Dermis microvascular lymphatic vessel endothelial cell (primary cell): ENCODE data around the gene BOD1L1. TPM values are rescaled to one million over a fixed set of nuclear protein-coding genes. Genes with fewer than 3 reads are reported as not detected.
A peak's percentile ranks its signal among the peaks of the same experiment; 100 is the strongest.

ENCODE experiments used
- DNase-seq, 2 donors: peaks; one replicate each; pipeline versions ENCODE4 v3.0.0 to v3.0.0-alpha.2; 2010; ENCODE audit warnings: low read depth in 2 of 2
- total RNA-seq: library from RNA; depleted of rRNA; stranded (reverse); fragments of >200 nt; gene quantifications from 2 replicates; pipeline ENCODE4 v1.2.1, GENCODE V29; 2014

The BOD1L1 gene
- total RNA-seq, result 17.8 and 21.5 TPM in 2 replicates

DNA sequence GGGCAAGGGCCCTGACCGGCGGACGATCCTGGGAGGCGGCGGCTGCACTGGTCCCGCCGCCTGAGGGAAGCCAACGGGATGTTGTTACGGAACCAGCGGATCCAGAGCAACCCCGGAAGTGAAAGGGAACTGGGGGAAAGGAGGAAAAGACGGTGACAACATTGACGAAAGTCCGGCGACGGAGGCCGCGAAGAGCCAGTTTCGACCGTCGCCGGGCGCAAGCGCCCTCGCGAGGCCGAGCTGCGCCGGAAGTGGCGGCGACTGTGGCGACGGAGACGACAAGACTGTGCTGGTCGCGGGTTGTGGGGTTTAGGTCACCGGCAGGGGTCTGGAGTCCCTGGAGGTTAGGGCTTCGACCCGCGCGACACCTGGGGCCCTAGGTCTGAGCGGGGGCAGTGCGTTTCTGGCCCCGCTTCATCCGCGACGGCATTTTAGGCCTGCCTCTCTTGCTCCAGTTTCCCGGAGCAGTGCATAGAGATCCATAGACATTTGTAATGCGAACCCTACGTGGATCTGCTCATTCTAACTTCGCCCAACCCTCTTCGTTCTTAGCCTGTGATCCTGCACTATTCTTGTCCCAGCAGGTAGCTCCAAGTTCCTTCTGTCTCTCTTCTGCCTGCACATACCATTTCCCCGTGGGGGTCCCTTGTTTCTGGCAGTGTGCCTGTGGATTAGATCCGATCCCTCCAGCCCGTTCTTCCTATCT lies at the start of gene BOD1L1:
TSS of gene BOD1L1 (minus strand) at position 120 of the 706 bp plus-strand sequence. CDS start 138 bp downstream, outside the sequence.
- peak; percentile 87 to 94 for DNase-seq

DNA sequence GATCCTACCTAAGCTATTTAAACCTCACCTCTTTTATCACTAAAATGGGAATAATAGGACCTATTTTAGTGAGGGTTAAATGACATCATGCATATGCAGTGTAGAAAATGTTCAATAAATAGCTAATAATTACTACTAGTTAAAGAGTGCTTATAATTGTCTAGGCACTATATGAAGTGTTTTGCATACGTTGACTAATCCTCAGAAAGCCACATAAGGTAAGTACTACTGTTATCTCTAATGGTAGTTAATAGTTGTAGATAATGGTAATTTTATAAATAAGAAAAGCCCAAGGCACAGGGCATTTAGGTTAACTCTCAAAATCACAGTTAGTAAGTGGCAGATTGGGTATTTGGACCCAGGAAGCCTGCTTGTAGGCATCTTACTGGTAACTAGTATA lies 47.4 kb upstream of the BOD1L1 start:
- no peak for DNase-seq

DNA sequence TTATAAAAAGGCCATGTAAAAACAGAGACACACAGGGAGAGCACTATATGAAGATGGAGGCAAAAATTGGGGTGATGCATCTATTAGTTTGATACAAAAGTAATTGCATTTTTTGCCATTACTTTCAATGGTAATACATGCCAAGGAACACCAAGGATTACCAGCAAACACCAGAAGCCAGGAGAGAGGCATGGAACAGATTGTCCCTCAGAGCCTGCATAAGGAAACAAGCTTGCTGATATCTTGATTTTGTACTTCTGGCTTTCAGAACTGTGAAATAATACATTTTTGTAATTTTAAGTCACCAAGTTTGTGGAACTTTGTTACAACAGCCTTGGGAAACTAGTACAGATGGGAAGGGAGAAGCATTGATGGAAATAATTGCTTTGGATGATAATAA lies 45.6 kb upstream of the BOD1L1 start:
- peak in 1 of 2 donors; percentile 52 for DNase-seq

DNA sequence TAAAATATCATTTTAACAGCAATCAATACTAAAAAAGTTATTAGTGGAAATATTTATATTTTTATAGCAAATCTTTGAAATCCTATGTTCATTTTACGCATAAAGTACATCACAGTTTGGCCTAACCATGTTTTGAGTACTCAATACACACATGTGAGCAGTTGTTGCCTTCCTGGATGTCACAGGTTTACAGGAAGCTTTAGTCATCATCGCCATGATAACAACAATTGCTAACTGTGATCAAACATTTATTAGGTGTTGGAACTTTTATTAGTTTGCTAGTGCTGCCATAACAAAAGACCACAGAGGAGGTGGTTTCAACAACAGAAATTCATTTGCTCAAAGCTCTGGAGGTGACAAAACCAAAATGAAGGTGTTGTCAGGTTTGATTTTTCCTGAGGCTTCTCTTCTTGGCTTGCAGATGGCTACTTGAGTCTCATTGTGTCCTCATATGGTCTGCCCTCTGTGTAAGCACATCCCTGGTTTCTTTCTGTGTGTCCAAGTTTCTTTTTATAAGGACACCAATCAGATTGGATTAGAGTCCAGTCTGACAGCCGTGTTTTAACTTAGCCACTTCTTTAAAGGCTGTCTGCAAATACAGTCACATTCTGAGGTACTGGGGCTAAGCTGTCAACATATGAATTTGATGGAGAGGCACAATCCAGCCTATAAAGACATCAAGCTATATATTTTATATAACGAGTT lies 43.1 kb upstream of the BOD1L1 start:
- peak; percentile 36 to 47 for DNase-seq

DNA sequence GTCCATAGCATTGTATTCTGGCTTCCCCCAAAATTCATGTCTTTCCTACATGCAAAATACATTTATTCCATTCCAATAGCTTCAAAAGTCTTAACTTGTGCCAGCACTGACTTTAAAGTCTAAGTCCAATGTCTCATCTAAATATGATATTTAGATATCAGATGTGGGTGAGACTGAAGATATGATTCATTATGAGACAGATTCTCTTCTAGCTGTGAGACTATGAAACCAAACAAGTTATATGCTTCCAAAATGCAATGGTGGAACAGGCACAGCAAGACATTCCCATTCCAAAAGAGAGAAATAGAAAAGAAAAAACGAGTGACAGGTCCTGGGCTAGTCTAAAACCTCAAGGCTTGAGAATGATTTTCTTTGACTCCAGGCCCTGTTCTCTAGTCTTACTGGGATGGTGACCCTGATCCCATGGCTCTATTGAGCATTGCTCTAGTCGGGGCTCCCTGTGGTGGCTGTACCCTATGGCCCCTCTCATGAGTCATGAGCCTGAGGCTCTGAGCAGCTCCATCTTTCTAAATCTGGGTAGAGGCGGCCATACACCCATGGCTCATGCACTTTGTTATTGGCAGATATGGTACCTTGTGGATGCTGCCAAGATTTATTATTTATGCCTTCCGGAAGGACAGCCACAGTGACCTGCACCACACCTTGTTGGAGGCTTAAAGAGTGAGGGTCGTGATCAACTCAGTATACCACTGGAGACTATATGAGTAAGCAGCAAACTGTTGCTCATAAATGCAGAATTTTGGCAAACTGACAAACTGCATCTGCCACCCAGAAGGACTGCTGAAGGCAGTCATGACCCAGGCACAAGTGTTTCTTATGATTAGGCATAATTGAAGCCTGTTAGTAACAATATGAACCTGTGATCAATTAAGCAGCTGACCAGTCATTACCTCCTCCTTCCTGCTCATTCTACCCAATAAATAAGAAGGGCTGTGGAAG lies 38.5 kb upstream of the BOD1L1 start:
- no peak for DNase-seq

DNA sequence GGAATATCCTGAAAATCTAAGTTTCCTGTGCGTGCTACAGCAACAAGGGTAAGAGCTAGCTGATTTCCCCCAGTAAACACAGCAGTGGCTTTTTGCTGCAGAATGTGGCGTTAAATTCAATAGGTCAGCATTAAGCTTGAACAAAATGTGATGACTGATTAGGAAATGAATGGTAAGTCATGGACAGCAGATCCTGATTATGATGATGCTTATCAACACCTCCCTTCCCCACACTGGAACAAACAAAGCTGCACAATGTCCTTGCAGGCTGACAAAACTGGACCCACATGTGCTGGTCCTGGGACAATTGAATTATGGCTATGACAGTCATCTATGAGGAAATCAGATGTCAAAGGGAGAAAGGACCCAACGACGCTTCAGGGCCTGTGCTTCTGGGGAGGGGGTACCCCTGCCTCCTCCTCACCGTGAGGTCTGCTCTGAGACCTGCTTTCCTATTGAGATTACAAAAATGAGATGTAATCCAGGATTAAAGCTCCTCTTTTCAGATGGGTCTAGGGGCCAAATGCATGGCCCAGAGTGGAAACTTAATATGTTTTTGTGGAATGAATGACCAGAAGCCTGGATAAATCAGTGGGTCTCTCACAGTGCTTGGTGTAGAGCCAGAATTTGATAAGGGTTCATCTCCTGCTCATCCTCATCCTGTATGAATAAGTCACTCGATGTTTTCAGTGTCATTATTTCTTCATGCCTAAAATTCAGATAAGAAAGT lies 32.0 kb upstream of the BOD1L1 start:
- DNase-seq, result peak; percentile 90

DNA sequence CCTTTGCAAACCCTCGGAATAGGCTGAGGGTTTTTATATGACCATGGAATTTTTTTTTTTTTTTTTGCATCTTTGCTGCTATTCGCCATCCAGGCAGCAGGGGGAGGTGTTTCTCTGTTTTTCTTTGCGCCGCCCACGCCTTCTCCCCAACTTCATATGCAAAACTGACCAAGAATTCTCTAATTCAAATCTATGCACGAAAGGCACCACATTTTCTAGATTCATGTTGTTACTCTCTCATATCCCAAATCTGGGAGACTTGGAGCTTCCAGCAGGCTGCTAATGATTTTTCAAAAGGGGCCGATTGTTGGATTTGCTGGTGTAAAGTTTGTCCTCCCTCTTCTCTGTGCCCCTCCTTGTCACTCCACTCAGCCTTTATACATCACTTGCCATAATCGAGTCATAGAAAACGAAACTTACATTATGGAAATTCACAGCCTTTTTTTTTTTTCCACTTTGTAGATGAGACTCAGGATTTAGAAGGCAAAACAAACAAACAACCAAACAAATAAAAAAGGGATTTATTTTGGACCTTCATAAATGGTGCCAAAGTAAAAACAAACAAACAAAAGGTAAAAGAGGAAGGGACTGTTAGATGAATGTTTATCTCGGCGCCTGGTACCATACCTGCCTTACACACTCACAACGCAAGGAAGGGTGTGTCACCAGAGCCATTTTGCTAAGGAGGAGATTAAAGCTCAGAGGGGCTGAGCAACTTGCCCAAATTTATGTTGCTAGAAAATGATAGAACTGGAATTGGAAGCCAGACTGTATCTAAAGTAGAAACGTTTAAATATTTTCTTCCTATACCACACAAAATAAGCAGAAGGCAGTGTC lies 29.3 kb upstream of the BOD1L1 start:
- DNase-seq, result peak; percentile 50 to 62

DNA sequence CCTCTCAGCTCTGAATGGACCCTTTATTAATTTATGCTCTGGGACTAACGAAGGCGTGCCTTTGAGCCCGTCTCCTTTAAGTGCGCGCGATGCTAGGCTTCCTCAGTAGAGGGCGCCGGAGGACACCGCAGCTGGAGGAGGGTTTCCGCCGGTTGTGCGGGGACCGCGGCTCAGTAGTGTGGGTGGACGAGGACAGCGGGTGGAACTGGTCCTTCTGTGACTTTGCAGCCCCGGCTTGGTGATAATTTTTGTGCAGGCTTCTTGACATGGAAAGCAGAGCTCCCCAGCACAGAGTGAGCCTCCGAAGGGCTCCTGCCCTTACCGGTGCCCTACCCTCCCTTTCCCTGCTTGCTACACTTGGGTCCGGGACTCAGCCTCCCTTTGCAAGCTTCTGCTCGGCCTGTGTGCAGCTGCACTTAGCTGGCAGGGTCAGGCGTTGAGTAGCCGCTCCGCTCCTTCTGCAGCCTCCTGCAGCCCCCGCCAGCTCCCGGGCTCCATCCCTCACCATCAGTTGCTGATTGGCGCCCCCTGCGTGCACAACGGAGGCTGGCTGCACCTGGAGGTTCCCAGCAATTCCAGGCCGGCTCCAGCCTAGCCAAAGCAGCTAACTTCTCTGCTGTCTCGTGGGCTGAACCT lies 26.8 kb upstream of the BOD1L1 start:
- DNase-seq, result peak; percentile 33 to 69

DNA sequence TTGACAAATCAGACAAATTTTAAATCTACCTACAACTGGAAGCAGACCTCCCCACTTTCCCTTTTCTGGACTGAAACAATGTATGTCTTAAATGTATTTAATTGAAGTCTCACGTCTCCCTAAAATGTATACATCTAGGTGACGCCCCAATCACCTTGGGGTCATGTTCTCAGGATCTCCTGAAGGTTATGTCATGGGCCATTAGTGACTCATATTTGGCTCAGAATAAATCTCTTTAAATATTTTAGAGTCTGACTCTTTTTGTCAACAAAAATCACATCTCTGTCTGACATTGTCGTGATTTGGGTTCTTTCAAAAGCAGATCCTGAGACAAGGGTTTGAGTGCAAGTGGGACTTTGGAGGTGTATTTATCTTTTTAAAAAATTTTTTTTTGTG lies 26.2 kb upstream of the BOD1L1 start:
- DNase-seq, result no peak

DNA sequence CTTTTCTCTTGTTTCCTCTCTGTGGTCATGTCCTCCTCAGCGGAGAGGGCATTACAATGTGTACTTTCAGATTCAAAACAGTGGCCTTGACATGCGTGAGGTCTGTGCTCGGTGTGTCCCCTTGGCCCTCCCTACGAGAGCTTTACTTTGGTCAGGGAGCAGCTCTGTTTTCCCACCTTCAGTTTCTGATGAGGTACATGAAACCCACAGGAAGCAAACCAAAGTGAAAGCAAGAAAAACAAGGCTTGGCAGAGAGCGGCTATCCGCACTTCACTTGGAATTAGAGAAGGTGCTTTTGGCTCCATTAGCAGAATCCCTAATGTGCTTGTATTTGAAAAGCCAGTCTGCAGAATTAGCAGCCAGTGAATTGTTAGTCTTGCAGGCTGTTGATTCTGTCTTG lies 19.5 kb upstream of the BOD1L1 start:
- DNase-seq, result no peak

DNA sequence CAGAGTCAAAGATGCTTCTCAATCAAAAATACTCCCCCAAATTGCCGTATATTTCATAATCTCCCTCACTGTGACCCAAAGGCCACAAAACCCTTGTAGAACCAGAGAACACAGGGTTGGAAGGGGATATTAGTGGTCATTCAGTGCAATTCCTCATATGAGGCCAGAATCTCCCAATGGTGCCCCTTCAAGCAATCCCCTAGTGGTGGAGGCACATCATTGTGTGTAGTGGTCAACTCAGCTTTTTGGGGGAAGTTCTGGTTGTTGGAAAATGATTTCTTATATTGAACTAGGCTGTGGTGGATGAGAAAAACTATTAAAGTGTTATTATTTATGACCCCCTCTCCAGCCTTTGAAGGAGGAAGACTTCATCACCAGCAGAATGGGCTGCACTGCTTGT lies 17.6 kb upstream of the BOD1L1 start:
- no peak for DNase-seq

DNA sequence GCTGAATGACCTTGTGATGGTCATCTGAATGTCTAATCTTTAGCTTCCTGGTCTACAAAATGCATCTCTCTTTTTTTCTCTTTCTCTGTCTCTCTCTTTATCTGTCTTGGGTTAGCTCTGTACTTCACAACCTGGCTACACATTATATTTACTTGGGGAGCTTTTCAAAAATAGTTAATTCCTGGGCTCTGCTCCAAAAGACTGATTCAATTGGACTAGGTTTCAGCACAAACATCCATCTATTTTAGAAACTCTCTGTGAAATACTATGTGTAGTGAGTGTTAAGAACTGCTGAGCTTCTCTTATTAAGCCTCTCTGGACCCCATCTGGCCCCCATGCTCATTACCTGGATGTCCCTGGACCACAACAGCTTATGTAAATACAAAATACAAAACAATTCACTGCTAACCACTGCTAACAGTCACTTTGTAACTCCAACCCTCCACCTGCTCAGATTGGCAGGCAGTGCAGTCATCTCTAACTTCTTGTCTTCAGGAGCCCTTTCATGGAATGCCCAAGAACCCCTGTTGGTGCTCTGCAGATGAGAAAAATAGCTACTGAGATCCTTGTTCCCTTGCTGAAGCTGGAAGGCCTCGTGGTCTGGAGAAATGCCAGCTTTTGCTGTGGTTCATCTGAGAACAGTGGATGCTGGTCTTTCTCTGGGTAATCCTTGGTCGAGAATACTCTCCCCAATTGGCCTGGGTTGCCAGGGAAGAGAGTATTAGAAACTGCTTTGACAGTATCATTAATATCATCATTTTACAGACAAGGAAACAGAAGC lies 14.8 kb upstream of the BOD1L1 start:
- no peak for DNase-seq

DNA sequence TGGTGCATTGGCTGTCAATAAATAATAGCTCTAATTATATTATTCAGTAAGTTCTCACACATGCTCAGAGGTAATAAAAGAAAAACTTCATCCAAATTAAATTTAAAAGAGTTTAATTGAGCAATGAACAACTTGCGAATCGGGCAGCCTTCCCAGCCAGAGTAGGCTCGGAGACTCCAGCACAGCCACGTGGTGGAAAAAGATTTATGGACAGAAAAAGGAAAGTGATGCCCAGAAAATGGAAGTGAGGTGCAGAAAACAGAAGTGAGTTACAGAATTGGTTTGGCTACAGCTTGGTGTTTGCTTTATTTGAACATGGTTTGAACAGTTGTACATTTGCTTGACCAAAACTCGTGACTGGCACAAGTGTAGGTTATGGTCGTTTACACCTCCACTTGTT lies 13.6 kb upstream of the BOD1L1 start:
- DNase-seq, result no peak

DNA sequence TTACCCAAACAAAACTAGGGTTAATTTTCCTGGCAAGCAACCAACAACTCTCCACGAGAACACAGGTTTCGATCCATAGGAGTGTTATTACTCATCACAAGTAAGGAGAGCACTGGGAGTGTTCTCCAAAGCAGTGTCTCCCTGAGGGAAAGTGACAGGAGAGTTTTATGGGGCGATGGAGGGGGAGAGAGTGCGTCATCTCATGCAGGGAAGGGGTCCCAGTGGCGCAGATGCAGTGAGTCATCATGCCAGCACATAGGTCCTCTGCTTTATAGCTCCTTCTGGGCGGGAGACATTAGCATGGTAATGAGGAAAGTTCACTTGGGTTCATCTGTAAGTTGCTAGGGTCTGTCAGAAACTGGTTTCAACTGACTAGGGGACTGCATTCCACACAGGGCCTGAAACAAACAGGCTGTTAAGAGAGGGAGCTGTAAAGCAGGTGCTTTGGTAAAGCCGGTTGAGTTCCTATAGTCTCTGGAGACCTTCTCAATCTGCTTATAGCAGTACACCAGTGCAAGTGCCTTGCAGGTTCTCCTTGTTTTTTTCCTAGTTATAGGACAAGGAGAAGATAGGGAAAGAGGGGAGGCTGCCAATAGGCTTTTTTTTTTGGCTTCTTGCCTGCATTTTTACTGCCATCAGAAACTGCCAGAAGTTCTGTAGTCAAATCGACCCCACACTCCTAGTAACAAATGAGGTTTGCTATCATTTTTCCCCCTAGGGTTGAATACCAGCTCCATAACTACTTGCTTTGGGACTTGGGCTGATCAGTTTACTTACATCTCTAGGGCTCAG lies 12.8 kb upstream of the BOD1L1 start:
- DNase-seq, result no peak

DNA sequence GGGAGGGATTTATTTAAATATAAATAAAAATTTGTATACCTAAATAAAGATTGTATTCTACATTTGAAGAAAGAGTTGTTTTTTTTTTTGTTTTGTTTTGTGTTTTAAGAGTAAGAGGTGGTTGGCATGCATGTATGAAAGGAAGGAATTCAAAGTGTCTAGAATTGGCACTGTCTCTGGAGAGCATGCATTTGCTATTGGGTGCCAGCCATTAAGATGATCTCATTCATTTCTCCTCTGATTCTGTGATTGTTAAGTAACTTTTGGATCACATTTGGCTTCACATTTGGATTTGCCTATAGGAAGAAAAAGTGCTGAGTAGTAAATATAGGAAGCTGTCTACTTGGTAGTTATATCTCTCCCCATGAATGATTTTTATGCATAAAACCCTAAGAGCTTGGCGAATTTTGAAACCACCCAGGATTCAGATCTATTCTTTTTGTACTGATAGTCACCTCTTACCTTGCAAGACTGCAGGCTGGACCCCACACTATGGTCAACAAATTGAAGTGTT lies 7.8 kb upstream of the BOD1L1 start:
- DNase-seq, result no peak

DNA sequence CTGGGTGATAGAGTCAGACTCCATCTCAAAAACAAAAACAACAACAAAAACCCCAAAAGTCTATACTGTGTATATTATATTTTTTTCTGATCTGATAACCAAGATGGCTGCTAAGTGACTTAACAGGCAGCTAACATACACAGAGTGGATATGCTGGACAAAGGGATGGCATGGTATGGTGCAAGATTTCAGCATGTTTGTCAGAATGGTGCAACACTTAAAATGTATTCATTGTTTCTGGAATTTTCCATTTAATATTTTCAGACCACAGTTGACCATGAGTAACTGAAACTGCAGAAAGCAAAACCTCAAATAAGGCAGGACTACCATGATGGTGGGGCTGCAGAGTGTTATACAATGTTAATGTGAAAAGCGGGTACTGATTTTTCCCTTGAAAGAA lies 6.1 kb upstream of the BOD1L1 start:
- no peak for DNase-seq

DNA sequence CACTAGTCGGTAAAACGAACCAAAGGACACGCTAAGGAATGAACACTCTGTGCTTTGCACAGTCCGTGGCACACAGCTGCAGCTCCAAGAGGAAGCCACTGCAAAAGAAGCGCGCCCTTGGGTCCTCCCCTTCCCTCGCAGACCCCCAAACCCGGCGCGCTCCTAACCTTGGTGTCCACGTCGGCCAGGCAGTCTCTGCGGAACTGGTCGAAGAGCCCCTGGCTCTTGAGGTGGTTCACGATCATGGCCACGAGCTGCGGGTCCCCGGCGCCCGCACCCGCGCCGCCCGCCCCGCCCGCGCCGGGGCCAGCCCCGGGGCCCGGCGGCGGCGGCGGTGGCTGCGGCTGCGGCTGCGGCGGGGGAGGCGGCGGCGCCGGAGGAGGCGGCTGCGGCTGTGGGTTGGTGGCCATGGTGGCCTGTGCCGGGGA lies 333 bp downstream of the BOD1L1 start:
- DNase-seq, result no peak
